AG09319 (cell line): ENCODE results near the gene KRTAP1-4.
A peak's percentile ranks its signal among the peaks of the same experiment; 100 is the strongest.
"Not testable (repeated sequence)": the region's sequence is repeated elsewhere in the genome, so short reads cannot be mapped to it uniquely, and the experiment has no call there.

ENCODE experiments used
- DNase-seq: peaks from one replicate; pipeline ENCODE4 v3.0.0-alpha.2; 2010; ENCODE audit warnings: low read depth; ENCODE audit errors: extremely low read depth
- TF ChIP-seq, protein P1 (sequence below): IDR thresholded peaks from 2 replicates; pipeline ENCODE4 v1.5.1; 2011; ENCODE audit warnings: low read depth, mild to moderate bottlenecking, inconsistent platforms, low read length, moderate library complexity

The KRTAP1-4 gene

DNA sequence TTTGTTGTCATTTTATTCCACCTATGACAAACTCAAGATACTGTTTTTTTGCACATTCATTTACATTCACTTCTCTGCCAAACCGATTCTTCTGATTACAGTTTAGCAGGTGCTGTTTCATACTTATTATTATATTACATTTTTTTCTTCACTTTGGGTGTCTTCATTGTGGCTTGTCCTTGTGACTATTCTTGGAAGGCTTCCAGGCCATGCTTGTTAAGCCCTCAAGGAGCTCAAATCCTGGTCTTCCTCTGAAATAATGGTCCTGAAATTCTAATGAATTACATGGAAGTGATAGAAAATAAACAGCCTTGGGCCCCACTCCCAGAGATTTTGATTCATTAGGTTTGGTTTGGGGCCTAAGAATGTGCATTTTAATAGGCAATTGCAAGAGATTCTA is 34.3 kb upstream of the KRTAP1-4 start:
- no peak for DNase-seq
- TF ChIP-seq, protein P1, sequence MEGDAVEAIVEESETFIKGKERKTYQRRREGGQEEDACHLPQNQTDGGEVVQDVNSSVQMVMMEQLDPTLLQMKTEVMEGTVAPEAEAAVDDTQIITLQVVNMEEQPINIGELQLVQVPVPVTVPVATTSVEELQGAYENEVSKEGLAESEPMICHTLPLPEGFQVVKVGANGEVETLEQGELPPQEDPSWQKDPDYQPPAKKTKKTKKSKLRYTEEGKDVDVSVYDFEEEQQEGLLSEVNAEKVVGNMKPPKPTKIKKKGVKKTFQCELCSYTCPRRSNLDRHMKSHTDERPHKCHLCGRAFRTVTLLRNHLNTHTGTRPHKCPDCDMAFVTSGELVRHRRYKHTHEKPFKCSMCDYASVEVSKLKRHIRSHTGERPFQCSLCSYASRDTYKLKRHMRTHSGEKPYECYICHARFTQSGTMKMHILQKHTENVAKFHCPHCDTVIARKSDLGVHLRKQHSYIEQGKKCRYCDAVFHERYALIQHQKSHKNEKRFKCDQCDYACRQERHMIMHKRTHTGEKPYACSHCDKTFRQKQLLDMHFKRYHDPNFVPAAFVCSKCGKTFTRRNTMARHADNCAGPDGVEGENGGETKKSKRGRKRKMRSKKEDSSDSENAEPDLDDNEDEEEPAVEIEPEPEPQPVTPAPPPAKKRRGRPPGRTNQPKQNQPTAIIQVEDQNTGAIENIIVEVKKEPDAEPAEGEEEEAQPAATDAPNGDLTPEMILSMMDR: no peak

DNA sequence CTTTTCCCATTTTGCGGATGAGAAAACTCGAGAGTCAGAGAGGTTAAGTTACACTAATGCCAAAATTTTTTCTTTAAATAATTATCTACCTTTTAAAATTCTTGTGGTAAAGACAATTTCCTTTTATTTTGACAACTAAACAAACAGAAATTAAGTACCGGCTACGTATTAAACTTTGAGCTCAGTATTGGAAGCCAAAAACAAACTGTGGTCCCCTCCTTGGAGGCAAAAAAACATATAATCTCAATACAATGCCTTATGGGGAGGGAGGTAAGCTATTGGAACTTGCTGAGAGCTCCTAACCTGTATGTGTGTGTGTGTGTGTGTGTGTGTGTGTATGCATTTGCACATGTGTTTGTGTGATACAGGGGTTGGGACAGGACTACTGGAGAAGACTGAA is 33.5 kb upstream of the KRTAP1-4 start:
- TF ChIP-seq, protein P1: no peak
- DNase-seq: no peak

DNA sequence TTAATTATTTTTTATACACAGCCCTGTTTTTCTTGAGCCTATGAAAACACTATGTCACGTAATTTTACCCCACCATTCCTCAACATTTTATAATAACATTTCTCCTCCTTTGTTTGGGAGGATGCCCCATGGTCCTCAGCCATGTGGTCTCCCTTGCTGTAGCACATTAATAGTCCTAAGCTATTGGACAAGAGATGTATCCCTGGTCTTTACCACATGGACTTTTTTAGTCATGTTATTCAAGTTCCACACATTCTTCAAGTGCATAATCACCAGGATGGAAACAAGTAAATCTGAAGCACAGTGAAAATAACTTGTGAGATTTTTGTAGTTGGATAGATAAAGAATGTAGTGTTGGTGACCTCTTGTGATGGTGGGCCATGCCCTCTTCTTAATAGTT is 32.0 kb upstream of the KRTAP1-4 start:
- TF ChIP-seq, protein P1: no peak
- DNase-seq: peak; percentile 67

DNA sequence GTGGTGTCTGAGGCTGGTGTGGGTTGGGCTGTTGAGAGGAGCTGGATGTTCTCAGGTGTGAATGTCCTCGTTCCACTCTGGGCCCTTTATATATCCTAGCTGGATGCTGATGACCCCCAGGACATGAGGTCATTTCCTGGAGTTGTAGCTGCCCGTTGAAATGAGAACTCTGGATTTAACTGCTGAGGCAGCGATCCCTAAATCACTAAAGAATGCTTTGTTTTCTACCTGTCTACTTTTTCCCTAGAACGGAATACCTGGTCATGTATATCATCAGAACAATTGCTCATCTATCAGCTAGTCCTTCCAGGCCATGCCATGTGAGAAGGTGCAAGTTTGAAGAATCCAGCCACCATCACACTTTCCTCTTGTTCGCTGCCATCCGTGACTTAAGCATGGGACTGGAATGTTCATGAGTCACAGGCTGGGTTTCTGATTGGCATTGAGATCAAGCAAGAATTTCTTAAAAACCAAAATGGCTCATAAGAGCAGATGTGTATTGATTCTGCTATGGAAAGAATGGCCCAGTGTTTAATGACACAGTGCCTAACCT is 30.1 kb upstream of the KRTAP1-4 start, which contains the start of gene KRTAP2-3:
KRTAP2-3 (minus strand) TSS at position 63 of the 553 bp plus-strand sequence. CDS start 64 bp downstream, outside the sequence.
- peak; percentile 81 for DNase-seq

DNA sequence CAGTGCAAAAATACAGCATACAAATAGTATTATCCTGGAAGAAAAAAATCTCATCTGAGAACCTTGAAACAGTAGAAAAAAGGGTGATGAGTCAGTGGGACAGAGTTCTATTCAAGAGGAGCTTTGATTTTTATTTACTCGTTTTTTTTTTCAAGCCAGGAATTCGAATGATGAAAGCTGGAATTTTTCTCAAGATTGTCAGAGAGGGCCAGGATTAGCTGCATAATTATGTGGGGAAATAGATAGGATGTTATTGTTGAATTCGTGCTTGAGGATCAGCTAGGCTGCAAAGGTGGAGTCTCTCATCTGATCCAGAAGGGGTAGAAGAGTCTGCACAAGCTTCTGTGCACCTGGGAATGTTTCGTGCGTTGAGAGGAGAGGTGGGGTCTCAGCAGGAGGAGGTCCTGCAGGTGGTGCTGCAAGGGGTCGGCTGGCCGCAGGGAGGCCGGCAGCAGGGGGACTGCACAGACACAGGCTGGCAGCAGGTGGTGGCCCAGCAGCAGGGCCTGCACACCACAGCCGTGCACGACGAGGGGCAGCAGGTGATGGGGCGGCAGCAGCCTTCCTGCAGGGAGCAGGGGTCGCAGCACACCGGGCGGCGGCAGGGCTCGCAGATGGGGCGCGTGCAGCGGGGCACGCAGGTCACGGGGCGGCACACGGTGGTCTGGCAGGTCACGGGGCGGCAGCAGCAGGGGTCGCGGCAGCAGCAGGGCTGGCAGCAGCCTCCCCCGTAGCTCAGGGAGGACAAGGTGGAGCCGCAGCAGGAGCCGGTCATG is 29.5 kb upstream of the KRTAP1-4 start:
- DNase-seq: peak; percentile 64

More for the DNA sequence above, 30.1 kb upstream of the KRTAP1-4 start, which contains the start of gene KRTAP2-3:
- TF ChIP-seq, protein P1: no peak

DNA sequence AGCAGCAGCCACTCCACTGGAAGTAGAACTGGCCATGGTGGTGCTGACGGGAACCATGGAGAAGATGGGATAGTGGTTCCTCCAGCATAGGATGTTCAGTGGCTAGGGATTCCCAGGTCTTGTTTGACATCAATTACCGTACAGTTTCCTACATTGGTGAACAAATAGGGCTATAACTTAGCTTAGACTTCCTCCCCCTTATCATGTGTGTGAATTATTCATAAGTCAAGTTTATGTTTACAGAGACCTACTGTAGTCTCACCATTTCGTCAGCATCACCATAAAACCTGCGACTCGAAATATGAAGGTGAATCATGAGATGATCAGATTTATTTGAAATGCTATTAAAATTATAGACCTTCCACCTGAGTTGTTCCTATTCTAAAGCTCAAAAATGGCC is 28.7 kb upstream of the KRTAP1-4 start:
- no peak for DNase-seq
- TF ChIP-seq, protein P1: no peak

DNA sequence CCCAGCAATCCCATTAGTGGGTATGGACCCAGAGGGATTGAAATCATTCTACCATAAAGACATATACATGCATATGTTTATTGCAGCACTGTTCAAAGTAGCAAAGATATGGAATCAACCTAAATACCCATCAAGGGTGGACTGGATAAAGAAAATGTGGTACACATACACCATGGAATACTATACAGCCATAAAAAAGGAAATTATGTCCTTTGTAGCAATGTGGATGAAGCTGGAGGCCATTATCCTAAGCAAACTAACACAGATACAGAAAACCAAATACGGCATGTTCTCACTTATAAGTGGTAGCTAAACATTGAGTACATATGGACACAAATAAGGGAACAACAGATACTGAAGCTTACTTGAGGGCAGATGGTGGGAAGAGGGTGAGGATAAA is 27.6 kb upstream of the KRTAP1-4 start:
- no peak for DNase-seq
- TF ChIP-seq, protein P1: no peak

DNA sequence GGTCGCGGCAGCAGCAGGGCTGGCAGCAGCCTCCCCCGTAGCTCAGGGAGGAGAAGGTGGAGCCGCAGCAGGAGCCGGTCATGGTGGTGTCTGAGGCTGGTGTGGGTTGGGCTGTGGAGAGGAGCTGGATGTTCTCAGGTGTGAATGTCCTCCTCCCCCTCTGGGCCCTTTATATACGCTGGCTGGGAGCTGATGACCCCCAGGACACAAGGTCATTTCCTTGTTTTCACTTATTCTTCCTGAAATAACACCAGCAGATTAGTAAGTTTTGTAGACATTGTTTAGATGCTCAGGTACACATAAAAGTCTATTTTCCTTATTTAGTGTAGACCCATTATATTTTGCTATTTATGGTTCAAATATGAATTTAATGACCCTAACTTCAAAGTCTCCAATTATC is 25.1 kb upstream of the KRTAP1-4 start, which contains the start of gene KRTAP2-2:
KRTAP2-2 (minus strand) TSS at position 101 of the 400 bp plus-strand sequence; CDS start at position 82, 19 bp downstream.
- not testable (repeated sequence) for DNase-seq

DNA sequence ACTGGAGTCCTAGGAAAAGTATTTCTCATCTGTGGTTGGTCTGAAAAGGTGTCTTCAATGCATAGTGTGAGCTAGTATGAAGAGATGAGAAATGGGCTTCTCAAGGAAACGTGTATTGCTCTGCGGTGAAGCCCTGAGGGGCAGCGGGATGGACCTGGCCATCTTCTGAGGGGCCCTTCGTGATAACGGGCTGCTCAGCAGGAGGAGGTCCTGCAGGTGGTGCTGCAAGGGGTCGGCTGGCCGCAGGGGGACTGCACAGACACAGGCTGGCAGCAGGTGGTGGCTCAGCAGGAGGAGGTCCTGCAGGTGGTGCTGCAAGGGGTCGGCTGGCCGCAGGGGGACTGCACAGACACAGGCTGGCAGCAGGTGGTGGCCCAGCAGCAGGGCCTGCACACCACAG is 24.6 kb upstream of the KRTAP1-4 start:
- not testable (repeated sequence) for DNase-seq
